A673 (cell line): ENCODE results near the gene C16orf54.

Source experiments
- CTCF ChIP-seq: fragments of 300-800, 200-600 bp; sonication (generic); conservative IDR thresholded peaks from 2 replicates; pipeline ENCODE4 v1.5.1; 2017; ENCODE audit warnings: low read depth, mild to moderate bottlenecking, antibody characterized with exemption, low read length, moderate library complexity, mixed read lengths
- EZH2 ChIP-seq: fragments of 200-600 bp; sonication (generic); IDR thresholded peaks from 2 replicates; pipeline ENCODE4 v1.6.1; 2017; ENCODE audit warnings: borderline replicate concordance, low read depth, mild to moderate bottlenecking, mixed read lengths, antibody characterized with exemption, low read length; ENCODE audit not compliant: poor library complexity, severe bottlenecking

- TF ChIP-seq CTCF (no peak), EZH2 (no peak)
Measured at GRCh38 chr16:29763326-29763725, 17.5 kb upstream of the C16orf54 start.
